LHCN-M2 (cell line): ENCODE results near the gene PYGB. TPM values are rescaled to one million over a fixed set of nuclear protein-coding genes. Genes with fewer than 3 reads are reported as not detected.
"Not testable (repeated sequence)": the region's sequence is repeated elsewhere in the genome, so short reads cannot be mapped to it uniquely, and the experiment has no call there.

Source experiments
- DNase-seq: peaks from one replicate; pipeline ENCODE4 v3.0.0-alpha.2; 2012; ENCODE audit warnings: low read depth
- total RNA-seq: library from RNA; depleted of rRNA; stranded (reverse); fragments of >200 nt; gene quantifications from 2 replicates; pipeline ENCODE4 v1.2.3, GENCODE V29; 2014

The PYGB gene
- total RNA-seq, 1 experiment from 2014 or later = 149 TPM

GRCh38 chr20:25249198-25249931 is 1.5 kb downstream of the PYGB start:
- no peak for DNase-seq

GRCh38 chr20:25250508-25250907 is 2.6 kb downstream of the PYGB start:
- no peak for DNase-seq

- no peak for DNase-seq
Measured at GRCh38 chr20:25251019-25251418, 3.1 kb downstream of the PYGB start.

- no peak for DNase-seq
Measured at GRCh38 chr20:25251558-25251957, 3.7 kb downstream of the PYGB start.

- no peak for DNase-seq
Measured at GRCh38 chr20:25252230-25252651, 4.4 kb downstream of the PYGB start.

- no peak for DNase-seq
Measured at GRCh38 chr20:25252686-25253421, 5.0 kb downstream of the PYGB start.

- DNase-seq = no peak
Measured at GRCh38 chr20:25253606-25254275, 5.9 kb downstream of the PYGB start.

GRCh38 chr20:25254571-25254970 is 6.7 kb downstream of the PYGB start:
- DNase-seq = no peak

GRCh38 chr20:25254986-25255680 is 7.2 kb downstream of the PYGB start:
- DNase-seq = no peak

GRCh38 chr20:25256226-25256859 is 8.5 kb downstream of the PYGB start:
- DNase-seq = no peak

GRCh38 chr20:25257130-25257529 is 9.2 kb downstream of the PYGB start:
- no peak for DNase-seq

GRCh38 chr20:25257756-25258475 is 10.0 kb downstream of the PYGB start:
- no peak for DNase-seq

GRCh38 chr20:25258476-25258805 is 10.6 kb downstream of the PYGB start:
- DNase-seq = no peak

GRCh38 chr20:25258828-25259227 is 10.9 kb downstream of the PYGB start:
- no peak for DNase-seq

GRCh38 chr20:25259358-25259757 is 11.5 kb downstream of the PYGB start:
- DNase-seq = no peak

- DNase-seq = no peak
Measured at GRCh38 chr20:25259788-25260254, 11.9 kb downstream of the PYGB start.

- DNase-seq = not testable (repeated sequence)
Measured at GRCh38 chr20:25260770-25261437, 13.0 kb downstream of the PYGB start.

- DNase-seq = no peak
Measured at GRCh38 chr20:25269057-25269832, 21.4 kb downstream of the PYGB start.

- no peak for DNase-seq
Measured at GRCh38 chr20:25269833-25270170, 21.9 kb downstream of the PYGB start.
